SK-N-MC (cell line): ENCODE measurements around the gene KANSL1.

Experiments
- EZH2 ChIP-seq: fragments of 200-600 bp; sonication (generic); IDR thresholded peaks from one replicate; pipeline ENCODE4 v1.6.1; 2017; ENCODE audit warnings: antibody characterized with exemption
- FOXP2 ChIP-seq: optimal IDR thresholded peaks from 2 replicates; pipeline ENCODE3; 2011; ENCODE audit warnings: mild to moderate bottlenecking, moderate library complexity; ENCODE audit not compliant: insufficient read depth; ENCODE audit errors: extremely low read length, control extremely low read depth
- POLR2AphosphoS5 ChIP-seq: IDR thresholded peaks from 2 replicates; pipeline ENCODE4 v1.6.1; 2012; ENCODE audit warnings: mild to moderate bottlenecking, low read depth, low read length, borderline replicate concordance

- TF ChIP-seq POLR2AphosphoS5 (no peak), EZH2 (no peak), FOXP2 (no peak)
These were observed 112.9 kb downstream of the KANSL1 start for GRCh38 chr17:46080118-46081017.
